ENCODE results near the gene SLC35G6.

DNA sequence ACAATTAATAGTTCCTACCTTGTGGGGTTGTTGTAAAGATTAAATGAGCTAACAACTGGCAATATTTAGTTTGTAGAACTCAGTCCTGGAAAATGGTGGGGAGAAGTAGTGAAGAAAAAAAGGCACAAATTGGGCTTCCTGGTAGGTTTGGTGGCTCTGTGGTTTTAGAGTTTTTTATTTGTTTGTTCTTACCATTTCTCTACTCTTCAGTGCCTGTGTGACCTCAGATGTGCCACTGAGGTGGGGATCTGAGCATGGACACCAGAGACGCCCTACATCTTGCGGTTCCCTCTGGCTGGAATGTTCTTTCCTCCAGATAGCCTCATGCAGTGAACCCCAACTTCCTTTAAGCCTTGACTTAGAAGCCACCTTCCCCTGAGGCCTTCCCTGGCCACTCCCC lies 9.5 kb upstream of the SLC35G6 start:
- TF ChIP-seq EZH2 (IDR thresholded peaks at IDR 0.05; ENCODE audit: low read depth, unreplicated experiment) = no peak
- no peak for TF ChIP-seq ZNF114 (CRISPR knock-in tag; IDR thresholded peaks at IDR 0.05)
- TF ChIP-seq, protein P1, sequence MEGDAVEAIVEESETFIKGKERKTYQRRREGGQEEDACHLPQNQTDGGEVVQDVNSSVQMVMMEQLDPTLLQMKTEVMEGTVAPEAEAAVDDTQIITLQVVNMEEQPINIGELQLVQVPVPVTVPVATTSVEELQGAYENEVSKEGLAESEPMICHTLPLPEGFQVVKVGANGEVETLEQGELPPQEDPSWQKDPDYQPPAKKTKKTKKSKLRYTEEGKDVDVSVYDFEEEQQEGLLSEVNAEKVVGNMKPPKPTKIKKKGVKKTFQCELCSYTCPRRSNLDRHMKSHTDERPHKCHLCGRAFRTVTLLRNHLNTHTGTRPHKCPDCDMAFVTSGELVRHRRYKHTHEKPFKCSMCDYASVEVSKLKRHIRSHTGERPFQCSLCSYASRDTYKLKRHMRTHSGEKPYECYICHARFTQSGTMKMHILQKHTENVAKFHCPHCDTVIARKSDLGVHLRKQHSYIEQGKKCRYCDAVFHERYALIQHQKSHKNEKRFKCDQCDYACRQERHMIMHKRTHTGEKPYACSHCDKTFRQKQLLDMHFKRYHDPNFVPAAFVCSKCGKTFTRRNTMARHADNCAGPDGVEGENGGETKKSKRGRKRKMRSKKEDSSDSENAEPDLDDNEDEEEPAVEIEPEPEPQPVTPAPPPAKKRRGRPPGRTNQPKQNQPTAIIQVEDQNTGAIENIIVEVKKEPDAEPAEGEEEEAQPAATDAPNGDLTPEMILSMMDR (conservative IDR thresholded peaks at IDR 0.05; ENCODE audit: low read depth in 2 of 2) = no peak
- TF ChIP-seq CREB1 (CRISPR knock-in tag; IDR thresholded peaks at IDR 0.05; ENCODE audit: low read depth) = no peak
- no peak for TF ChIP-seq EZH2phosphoT487 (IDR thresholded peaks at IDR 0.05; ENCODE audit: unreplicated experiment)
- TF ChIP-seq JUNB (IDR thresholded peaks at IDR 0.05; ENCODE audit: unreplicated experiment) = no peak
- TF ChIP-seq, protein P2, sequence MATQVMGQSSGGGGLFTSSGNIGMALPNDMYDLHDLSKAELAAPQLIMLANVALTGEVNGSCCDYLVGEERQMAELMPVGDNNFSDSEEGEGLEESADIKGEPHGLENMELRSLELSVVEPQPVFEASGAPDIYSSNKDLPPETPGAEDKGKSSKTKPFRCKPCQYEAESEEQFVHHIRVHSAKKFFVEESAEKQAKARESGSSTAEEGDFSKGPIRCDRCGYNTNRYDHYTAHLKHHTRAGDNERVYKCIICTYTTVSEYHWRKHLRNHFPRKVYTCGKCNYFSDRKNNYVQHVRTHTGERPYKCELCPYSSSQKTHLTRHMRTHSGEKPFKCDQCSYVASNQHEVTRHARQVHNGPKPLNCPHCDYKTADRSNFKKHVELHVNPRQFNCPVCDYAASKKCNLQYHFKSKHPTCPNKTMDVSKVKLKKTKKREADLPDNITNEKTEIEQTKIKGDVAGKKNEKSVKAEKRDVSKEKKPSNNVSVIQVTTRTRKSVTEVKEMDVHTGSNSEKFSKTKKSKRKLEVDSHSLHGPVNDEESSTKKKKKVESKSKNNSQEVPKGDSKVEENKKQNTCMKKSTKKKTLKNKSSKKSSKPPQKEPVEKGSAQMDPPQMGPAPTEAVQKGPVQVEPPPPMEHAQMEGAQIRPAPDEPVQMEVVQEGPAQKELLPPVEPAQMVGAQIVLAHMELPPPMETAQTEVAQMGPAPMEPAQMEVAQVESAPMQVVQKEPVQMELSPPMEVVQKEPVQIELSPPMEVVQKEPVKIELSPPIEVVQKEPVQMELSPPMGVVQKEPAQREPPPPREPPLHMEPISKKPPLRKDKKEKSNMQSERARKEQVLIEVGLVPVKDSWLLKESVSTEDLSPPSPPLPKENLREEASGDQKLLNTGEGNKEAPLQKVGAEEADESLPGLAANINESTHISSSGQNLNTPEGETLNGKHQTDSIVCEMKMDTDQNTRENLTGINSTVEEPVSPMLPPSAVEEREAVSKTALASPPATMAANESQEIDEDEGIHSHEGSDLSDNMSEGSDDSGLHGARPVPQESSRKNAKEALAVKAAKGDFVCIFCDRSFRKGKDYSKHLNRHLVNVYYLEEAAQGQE (IDR thresholded peaks at IDR 0.05; ENCODE audit: unreplicated experiment) = no peak

Measured in GM23338 (cell line).